Ecto neural progenitor cell (in vitro differentiated cells): ENCODE measurements around the gene PREP.
"Not testable (repeated sequence)": the region's sequence is repeated elsewhere in the genome, so short reads cannot be mapped to it uniquely, and the experiment has no call there.

Source experiments
- DNase-seq: peaks from one replicate; pipeline ENCODE4 v3.0.0-alpha.2; 2018; ENCODE audit warnings: low spot score

PREP gene

GRCh38 chr6:105402939-105403935 lies at the start of gene PREP:
TSS of gene PREP (minus strand) at chr6:105403082. CDS start at chr6:105402891, 191 bp downstream.
- DNase-seq, result peak; percentile 90

DNA sequence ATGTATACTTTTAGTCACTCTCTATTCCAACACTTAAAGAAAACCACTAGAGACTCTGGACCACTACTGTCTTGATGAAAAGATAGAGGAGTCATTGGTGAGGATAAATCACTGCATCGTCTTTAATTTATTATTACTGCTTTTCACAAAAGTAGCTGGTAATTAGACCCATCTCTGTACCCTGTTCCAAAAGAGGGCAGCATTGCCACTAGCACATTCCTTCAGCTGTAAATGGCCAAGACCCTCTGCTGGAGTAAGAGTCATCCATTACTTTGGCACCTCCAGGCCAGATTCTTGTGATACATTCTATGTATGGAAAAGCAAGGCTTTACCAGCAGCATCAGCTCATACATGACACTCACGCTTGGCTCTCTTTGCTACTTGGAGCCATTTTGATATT lies 49.5 kb upstream of the PREP start:
- no peak for DNase-seq

GRCh38 chr6:105449756-105450390 lies 47.0 kb upstream of the PREP start:
- DNase-seq, result no peak

GRCh38 chr6:105445481-105445880 lies 42.6 kb upstream of the PREP start:
- no peak for DNase-seq

- no peak for DNase-seq
Observed at GRCh38 chr6:105443941-105444340, 41.1 kb upstream of the PREP start.

DNA sequence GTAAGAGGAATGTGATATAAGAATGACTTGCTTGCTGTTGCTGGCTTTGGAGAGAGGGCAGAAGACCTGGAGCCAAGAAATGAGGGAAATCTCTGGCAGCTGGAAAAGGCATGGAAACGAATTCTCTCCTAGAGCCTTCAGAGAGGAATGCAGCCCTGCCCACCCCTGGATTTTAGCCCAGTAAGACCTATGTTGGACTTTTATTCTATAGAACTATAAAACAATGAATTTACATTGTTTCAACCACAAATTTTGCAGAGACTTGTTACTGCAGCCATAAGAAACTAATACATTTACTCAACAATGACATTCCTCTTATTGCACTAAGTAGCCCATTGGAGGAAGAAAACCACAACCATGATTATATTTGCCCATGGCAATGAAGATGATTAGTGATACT lies 39.5 kb upstream of the PREP start:
- DNase-seq, result no peak

- DNase-seq, result no peak
Observed at GRCh38 chr6:105437236-105437635, 34.4 kb upstream of the PREP start.

GRCh38 chr6:105433723-105434122 lies 30.8 kb upstream of the PREP start:
- no peak for DNase-seq

DNA sequence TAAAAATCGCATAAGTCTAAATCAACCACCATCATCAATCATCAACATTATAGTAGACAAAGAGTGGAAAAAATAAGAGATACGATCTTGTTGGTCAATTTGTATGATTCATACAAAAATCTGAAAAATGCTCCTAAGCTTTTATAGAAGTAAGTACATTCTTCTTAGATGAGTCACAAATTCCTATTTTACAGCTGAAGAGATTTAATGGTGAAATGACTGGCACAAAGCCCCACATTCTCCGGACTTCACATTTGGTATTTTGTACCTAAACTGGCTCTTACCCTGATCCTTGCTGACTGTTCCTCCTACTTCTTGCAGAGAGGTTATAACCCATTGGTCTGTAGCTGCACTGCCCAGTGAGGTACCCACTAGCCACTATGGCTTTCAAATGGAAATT lies 29.9 kb upstream of the PREP start:
- no peak for DNase-seq

DNA sequence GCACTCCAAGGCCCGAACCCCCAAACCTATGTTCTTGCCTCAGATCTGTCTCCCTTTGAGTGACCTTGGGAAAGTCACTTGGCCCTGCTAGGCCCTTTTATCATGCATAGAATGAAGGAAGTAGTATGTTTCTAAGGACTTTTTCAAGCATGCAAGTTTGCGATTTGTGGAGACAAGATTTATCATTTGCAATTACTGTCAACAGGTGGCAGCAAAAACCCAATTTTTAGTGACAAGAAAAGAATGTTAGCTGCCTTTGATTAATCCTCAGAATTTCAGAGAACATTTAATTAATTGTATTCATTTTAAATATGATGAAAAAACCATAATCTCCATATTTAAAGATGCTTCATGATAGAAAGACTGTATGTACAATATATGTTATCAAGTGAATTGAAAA lies 28.3 kb upstream of the PREP start:
- DNase-seq, result no peak

- DNase-seq, result no peak
Observed at GRCh38 chr6:105430685-105431084, 27.8 kb upstream of the PREP start.

DNA sequence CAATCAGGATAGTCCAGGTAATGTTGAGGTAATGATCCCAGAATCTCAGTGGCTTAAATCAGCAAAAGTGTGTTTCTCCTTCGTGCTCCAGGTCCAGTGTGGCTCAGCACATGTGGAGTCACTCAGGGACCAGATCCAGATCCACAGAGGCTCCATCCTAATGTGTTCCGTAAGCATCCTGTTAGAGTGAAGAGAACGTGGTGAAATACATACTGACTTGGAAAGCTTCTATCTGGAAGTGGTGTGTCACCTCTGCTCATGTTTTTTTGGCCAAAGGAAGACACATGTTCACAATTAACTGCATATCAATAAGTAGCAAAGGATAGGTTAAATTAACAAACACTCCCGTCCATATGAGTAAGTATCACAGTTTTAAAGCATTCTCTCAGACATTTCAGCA lies 26.8 kb upstream of the PREP start:
- no peak for DNase-seq

DNA sequence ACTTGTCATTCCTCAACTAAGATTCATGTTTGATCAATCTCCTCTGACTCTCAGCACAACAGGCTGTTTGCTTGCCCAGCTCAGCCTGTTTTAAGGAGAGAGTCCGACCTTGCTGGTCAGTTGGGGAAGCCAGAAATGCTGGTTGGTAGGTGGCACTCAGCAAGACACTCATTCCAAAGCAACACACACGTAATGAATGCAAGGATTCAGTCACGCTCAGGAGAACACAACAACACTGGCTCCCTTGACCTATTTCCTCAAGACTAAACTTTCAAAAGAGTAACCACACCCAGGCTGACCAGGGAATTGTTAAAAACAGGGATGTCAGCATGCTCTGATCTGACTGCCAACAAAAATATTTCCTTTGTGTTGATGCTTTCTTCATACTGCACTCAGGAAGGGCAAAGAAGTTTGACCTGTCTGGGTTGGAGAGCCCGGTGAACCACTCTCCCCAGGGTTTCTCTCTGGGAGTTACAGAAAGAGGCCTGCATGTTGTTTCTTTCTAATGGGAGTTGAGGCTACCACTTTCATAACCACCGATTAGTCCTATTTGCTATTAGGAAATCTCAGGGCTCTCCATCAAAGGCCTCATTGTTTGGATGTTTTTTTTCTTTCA lies 25.6 kb upstream of the PREP start:
- DNase-seq, result no peak

DNA sequence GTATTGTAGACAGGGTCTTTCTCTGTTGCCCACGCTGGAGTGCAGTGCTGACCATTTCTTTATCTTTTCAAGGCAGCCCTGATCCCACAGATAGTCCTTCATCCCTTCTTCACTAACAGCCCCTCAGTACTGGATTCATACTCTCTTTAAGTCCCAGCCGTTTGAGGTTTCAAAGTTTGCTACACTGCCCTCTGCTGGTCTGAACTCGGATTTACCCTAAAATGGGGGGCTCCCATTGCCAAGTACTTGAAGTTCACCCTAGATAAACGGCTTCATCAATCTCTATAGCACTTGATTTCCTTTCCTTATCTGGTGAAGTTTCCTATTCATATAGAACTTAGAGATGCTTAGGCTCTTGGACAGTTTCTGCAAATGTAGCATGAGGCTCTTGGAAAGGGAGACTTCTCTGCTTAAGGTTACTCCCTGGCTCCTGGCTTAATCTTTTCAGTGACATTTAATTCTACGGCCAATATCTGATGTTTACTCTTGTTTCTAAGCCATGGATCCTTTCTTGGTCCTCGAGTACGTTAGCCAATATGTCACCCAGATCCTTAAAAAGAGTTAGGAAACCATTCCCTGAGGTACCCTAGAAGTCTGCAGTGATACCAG lies 21.4 kb upstream of the PREP start:
- DNase-seq, result peak; percentile 67

DNA sequence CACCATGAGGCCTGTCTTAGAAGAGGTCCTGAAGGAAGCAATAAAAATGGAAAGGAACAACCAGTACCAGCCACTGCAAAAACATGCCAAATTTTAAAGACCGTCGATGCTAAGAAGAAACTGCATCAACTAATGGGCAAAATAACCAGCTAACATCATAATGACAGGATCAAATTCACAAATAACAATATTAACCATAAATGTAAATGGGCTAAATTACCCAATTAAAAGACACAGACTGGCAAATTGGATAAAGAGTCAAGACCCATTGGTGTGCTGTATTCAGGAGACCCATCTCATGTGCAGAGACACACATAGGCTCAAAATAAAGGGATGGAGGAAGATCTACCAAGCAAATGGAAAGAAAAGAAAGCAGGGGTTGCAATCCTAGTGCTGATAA lies 14.1 kb upstream of the PREP start:
- not testable (repeated sequence) for DNase-seq

GRCh38 chr6:105409734-105410133 lies 6.9 kb upstream of the PREP start:
- no peak for DNase-seq

- DNase-seq, result peak; percentile 53
Observed at GRCh38 chr6:105402090-105402938, 568 bp downstream of the PREP start.

- DNase-seq, result no peak
Observed at GRCh38 chr6:105401247-105402089, 1.4 kb downstream of the PREP start.

DNA sequence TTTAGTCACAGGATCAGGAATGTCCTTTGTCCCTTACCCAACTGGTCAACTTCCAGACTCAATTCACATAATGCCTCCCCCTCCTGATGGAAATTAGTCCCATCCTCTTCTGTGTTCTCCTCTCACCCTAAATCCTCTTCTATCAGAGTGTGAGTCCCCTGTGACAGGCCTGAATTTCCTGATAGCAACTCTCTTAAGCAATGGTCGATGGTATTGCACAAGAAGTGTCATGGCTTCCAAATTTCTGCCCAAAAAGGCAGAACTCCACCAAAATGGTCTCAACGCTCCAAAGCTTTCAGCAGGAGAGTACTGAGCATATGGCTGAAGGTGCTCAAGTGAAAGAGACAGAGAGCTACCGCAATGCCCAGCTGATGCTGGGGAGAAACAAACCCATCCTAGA lies 2.4 kb downstream of the PREP start:
- no peak for DNase-seq

DNA sequence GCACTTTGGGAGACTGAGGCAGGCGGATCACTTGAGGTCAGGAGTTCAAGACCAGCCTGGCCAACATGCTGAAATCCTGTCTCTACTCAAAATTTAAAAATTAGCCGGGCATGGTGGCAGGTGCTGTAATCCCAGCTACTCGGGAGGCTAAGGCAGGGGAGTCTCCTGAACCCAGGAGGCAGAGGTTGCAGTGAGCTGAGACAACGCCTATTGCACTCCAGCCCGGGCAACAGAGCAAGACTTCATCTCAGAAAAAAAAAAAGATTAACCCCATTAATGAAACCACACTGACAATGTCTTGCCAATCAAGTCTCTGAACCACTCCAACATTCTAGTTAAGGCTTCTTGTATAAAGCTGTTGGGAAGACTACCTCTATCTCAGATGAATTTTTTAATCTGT lies 4.0 kb downstream of the PREP start:
- no peak for DNase-seq

DNA sequence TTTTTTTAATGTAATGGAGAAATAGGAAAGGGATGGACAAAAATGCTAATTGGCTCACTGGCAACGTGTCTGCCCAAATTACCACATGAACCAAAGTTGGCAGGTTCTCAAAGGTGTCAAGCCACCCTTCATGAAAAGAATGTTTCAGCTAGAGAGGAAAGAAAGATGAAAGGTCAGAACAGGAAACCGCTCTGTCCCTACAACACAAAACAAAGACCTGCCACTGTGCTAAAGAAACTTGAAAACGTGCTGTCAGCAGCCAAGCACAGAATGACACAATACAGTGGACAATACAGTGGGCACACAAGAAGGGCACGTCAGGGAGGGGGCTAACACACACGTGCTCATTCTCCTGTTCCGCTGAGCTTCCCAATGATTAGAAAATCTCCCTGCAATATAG lies 4.9 kb downstream of the PREP start:
- no peak for DNase-seq
